ENCODE results near the gene EEF1B2.
"Not testable (repeated sequence)": the region's sequence is repeated elsewhere in the genome, so short reads cannot be mapped to it uniquely, and the experiment has no call there.

Gene EEF1B2

GRCh38 chr2:206163251-206163880 lies 3.7 kb downstream of the EEF1B2 start:
- no peak for DNase-seq (ENCODE audit: low read depth in 2 of 3, low spot score in 2 of 3)

GRCh38 chr2:206164261-206164862 lies 4.7 kb downstream of the EEF1B2 start:
- no peak for DNase-seq (ENCODE audit: low read depth in 2 of 3, low spot score in 2 of 3)

GRCh38 chr2:206168230-206168629 lies 8.5 kb downstream of the EEF1B2 start:
- not testable (repeated sequence) for DNase-seq (ENCODE audit: low read depth in 2 of 3, low spot score in 2 of 3)

- DNase-seq (ENCODE audit: low read depth in 2 of 3, low spot score in 2 of 3) = not testable (repeated sequence)
Observed at GRCh38 chr2:206171624-206172397, 12.1 kb downstream of the EEF1B2 start.

- DNase-seq (ENCODE audit: low read depth in 2 of 3, low spot score in 2 of 3) = no peak
Observed at GRCh38 chr2:206173147-206173546, 13.5 kb downstream of the EEF1B2 start.

GRCh38 chr2:206176121-206176520 lies 16.4 kb downstream of the EEF1B2 start:
- DNase-seq (ENCODE audit: low read depth in 2 of 3, low spot score in 2 of 3) = no peak

GRCh38 chr2:206176901-206177300 lies 17.2 kb downstream of the EEF1B2 start:
- no peak for DNase-seq (ENCODE audit: low read depth in 2 of 3, low spot score in 2 of 3)

GRCh38 chr2:206181526-206181925 lies 21.8 kb downstream of the EEF1B2 start:
- not testable (repeated sequence) for DNase-seq (ENCODE audit: low read depth in 2 of 3, low spot score in 2 of 3)

- no peak for DNase-seq (ENCODE audit: low read depth in 2 of 3, low spot score in 2 of 3)
Observed at GRCh38 chr2:206189691-206190090, 30.0 kb downstream of the EEF1B2 start.

- DNase-seq (ENCODE audit: low read depth in 2 of 3, low spot score in 2 of 3) = no peak
Observed at GRCh38 chr2:206190111-206190510, 30.4 kb downstream of the EEF1B2 start.

GRCh38 chr2:206190689-206191088 lies 31.0 kb downstream of the EEF1B2 start:
- DNase-seq (ENCODE audit: low read depth in 2 of 3, low spot score in 2 of 3) = no peak

GRCh38 chr2:206192157-206192556 lies 32.5 kb downstream of the EEF1B2 start:
- DNase-seq (ENCODE audit: low read depth in 2 of 3, low spot score in 2 of 3) = no peak

GRCh38 chr2:206193671-206194357 lies 34.1 kb downstream of the EEF1B2 start:
- no peak for DNase-seq (ENCODE audit: low read depth in 2 of 3, low spot score in 2 of 3)

GRCh38 chr2:206198677-206199076 lies 39.0 kb downstream of the EEF1B2 start:
- no peak for DNase-seq (ENCODE audit: low read depth in 2 of 3, low spot score in 2 of 3)

GRCh38 chr2:206201075-206201848 lies 41.6 kb downstream of the EEF1B2 start:
- no peak for DNase-seq (ENCODE audit: low read depth in 2 of 3, low spot score in 2 of 3)

- no peak for DNase-seq (ENCODE audit: low read depth in 2 of 3, low spot score in 2 of 3)
Observed at GRCh38 chr2:206202446-206202845, 42.8 kb downstream of the EEF1B2 start.

GRCh38 chr2:206203331-206203730 lies 43.6 kb downstream of the EEF1B2 start:
- DNase-seq (ENCODE audit: low read depth in 2 of 3, low spot score in 2 of 3) = no peak

- no peak for DNase-seq (ENCODE audit: low read depth in 2 of 3, low spot score in 2 of 3)
Observed at GRCh38 chr2:206204710-206205109, 45.0 kb downstream of the EEF1B2 start.

GRCh38 chr2:206207316-206207715 lies 47.6 kb downstream of the EEF1B2 start:
- DNase-seq (ENCODE audit: low read depth in 2 of 3, low spot score in 2 of 3) = not testable (repeated sequence)

GRCh38 chr2:206208900-206209299 lies 49.2 kb downstream of the EEF1B2 start:
- DNase-seq (ENCODE audit: low read depth in 2 of 3, low spot score in 2 of 3) = no peak
